H9 (cell line): Measurements from ENCODE around the gene NPAS1. TPM values are rescaled to one million over a fixed set of nuclear protein-coding genes. Genes with fewer than 3 reads are reported as not detected.

ENCODE experiments used
- DNase-seq: peaks from one replicate; pipeline ENCODE4 v3.0.0-alpha.2; 2017
- H2AFZ ChIP-seq: one replicate; pipeline ENCODE4 v1.6.1; 2013; ENCODE audit warnings: mild to moderate bottlenecking, low read length, control low read depth, moderate library complexity
- H2AK5ac ChIP-seq: 2 replicates; pipeline ENCODE4 v1.6.1; 2013; ENCODE audit warnings: low read length, control low read depth, mixed read lengths; ENCODE audit not compliant: insufficient read length
- H2BK120ac ChIP-seq: one replicate; pipeline ENCODE4 v1.6.1; 2013; ENCODE audit warnings: low read depth, mild to moderate bottlenecking, low read length, control low read depth, inconsistent platforms; ENCODE audit not compliant: poor library complexity, severe bottlenecking
- H2BK12ac ChIP-seq: 2 replicates; pipeline ENCODE4 v1.6.1; 2013; ENCODE audit warnings: low read length, control low read depth, mixed read lengths, low read depth; ENCODE audit not compliant: insufficient read length
- H2BK15ac ChIP-seq: 2 replicates; pipeline ENCODE4 v1.6.1; 2013; ENCODE audit warnings: low read depth, low read length, control low read depth
- H2BK20ac ChIP-seq: one replicate; pipeline ENCODE4 v1.6.1; 2013; ENCODE audit warnings: low read depth, mild to moderate bottlenecking, low read length, control low read depth, inconsistent platforms; ENCODE audit not compliant: poor library complexity, severe bottlenecking
- H2BK5ac ChIP-seq: 2 replicates; pipeline ENCODE4 v1.6.1; 2013; ENCODE audit warnings: low read length, control low read depth, mixed read lengths; ENCODE audit not compliant: insufficient read length
- H3K14ac ChIP-seq: 2 replicates; pipeline ENCODE4 v1.6.1; 2013; ENCODE audit warnings: low read length, control low read depth; ENCODE audit not compliant: insufficient read depth
- H3K18ac ChIP-seq: 2 replicates; pipeline ENCODE4 v1.6.1; 2013; ENCODE audit warnings: low read depth, mild to moderate bottlenecking, mixed read lengths, low read length, control low read depth; ENCODE audit not compliant: insufficient read length
- H3K23ac ChIP-seq: 2 replicates; pipeline ENCODE4 v1.6.1; 2013; ENCODE audit warnings: low read length, control low read depth, mixed read lengths, low read depth; ENCODE audit not compliant: insufficient read length
- H3K23me2 ChIP-seq: 2 replicates; pipeline ENCODE4 v1.6.1; 2013; ENCODE audit warnings: low read depth, mild to moderate bottlenecking, mixed read lengths, low read length, control low read depth; ENCODE audit not compliant: insufficient read length, poor library complexity, severe bottlenecking
- H3K27ac ChIP-seq: 2 replicates; pipeline ENCODE4 v1.5.1; 2013; ENCODE audit warnings: low read length, control low read depth, mixed read lengths, low read depth; ENCODE audit not compliant: insufficient read length
- H3K27me3 ChIP-seq: 2 replicates; pipeline ENCODE4 v1.6.1; 2013; ENCODE audit warnings: low read length, control low read depth, inconsistent platforms; ENCODE audit not compliant: insufficient read depth
- H3K4ac ChIP-seq: 2 replicates; pipeline ENCODE4 v1.6.1; 2013; ENCODE audit warnings: low read depth, mild to moderate bottlenecking, control low read depth, inconsistent platforms, low read length, moderate library complexity
- H3K4me1 ChIP-seq: 2 replicates; pipeline ENCODE4 v1.6.1; 2013; ENCODE audit warnings: low read length, control low read depth, inconsistent platforms; ENCODE audit not compliant: insufficient read depth
- H3K4me2 ChIP-seq: 2 replicates; pipeline ENCODE4 v1.6.1; 2013; ENCODE audit warnings: low read length, control low read depth, mixed read lengths; ENCODE audit not compliant: insufficient read length, insufficient read depth
- H3K56ac ChIP-seq: 2 replicates; pipeline ENCODE4 v1.6.1; 2013; ENCODE audit warnings: low read depth, mild to moderate bottlenecking, mixed read lengths, low read length, control low read depth; ENCODE audit not compliant: insufficient read length
- H3K79me1 ChIP-seq: 2 replicates; pipeline ENCODE4 v1.6.1; 2013; ENCODE audit warnings: low read depth, mild to moderate bottlenecking, moderate library complexity, low read length, control low read depth, inconsistent platforms; ENCODE audit not compliant: insufficient read depth, poor library complexity, severe bottlenecking
- H3K79me2 ChIP-seq: 2 replicates; pipeline ENCODE4 v1.6.1; 2013; ENCODE audit warnings: low read length, control low read depth, inconsistent platforms; ENCODE audit not compliant: insufficient read depth
- H3K9ac ChIP-seq: 2 replicates; pipeline ENCODE4 v1.6.1; 2013; ENCODE audit warnings: low read length, control low read depth, mixed read lengths; ENCODE audit not compliant: insufficient read length; ENCODE audit errors: extremely low read depth
- H3K9me3 ChIP-seq: one replicate; pipeline ENCODE4 v1.6.1; 2013; ENCODE audit warnings: low read depth, low read length, inconsistent platforms; ENCODE audit not compliant: control insufficient read depth
- H3T11ph ChIP-seq: one replicate; pipeline ENCODE4 v1.6.1; 2013; ENCODE audit warnings: mild to moderate bottlenecking, low read length, control low read depth, inconsistent platforms
- H4K20me1 ChIP-seq: one replicate; pipeline ENCODE4 v1.6.1; 2013; ENCODE audit not compliant: control insufficient read depth, insufficient read length, insufficient read depth
- H4K5ac ChIP-seq: 2 replicates; pipeline ENCODE4 v1.6.1; 2013; ENCODE audit warnings: low read depth, mild to moderate bottlenecking, mixed read lengths, low read length, control low read depth; ENCODE audit not compliant: insufficient read length
- H4K8ac ChIP-seq: replicated peaks from 2 replicates; pipeline ENCODE4 v1.6.1; 2013; ENCODE audit warnings: low read length, control low read depth, mixed read lengths, low read depth; ENCODE audit not compliant: insufficient read length
- H4K91ac ChIP-seq: 2 replicates; pipeline ENCODE4 v1.6.1; 2013; ENCODE audit warnings: low read depth, mild to moderate bottlenecking, moderate library complexity, mixed read lengths, low read length, control low read depth; ENCODE audit not compliant: insufficient read length
- H3K27ac Mint-ChIP-seq, 3 experiments: 2 replicates in 2 of 3; 3 replicates in 1 of 3; pipeline ENCODE4 v1.8.0; 2020 to 2021; ENCODE audit warnings: mixed read lengths in 3 of 3, mild to moderate bottlenecking in 1 of 3, moderate library complexity in 1 of 3
- H3K27me3 Mint-ChIP-seq: 2 replicates; pipeline ENCODE4 v1.8.0; 2021; ENCODE audit warnings: low read depth, mild to moderate bottlenecking, moderate library complexity, mixed read lengths
- H3K36me3 Mint-ChIP-seq, 3 experiments: 2 replicates in 2 of 3; 3 replicates in 1 of 3; pipeline ENCODE4 v1.8.0; 2020 to 2021; ENCODE audit warnings: low read depth in 3 of 3, mixed read lengths in 3 of 3; ENCODE audit not compliant: insufficient read depth in 1 of 3
- H3K4me1 Mint-ChIP-seq, 2 experiments: 2 replicates each; pipeline ENCODE4 v1.8.0; 2020; ENCODE audit warnings: mixed read lengths in 2 of 2
- H3K4me3 Mint-ChIP-seq, 2 experiments: 2 replicates in 1 of 2; 3 replicates in 1 of 2; pipeline ENCODE4 v1.8.0; 2020 to 2021; ENCODE audit warnings: mild to moderate bottlenecking in 2 of 2, mixed read lengths in 2 of 2, moderate library complexity in 1 of 2
- H3K9me3 Mint-ChIP-seq, 2 experiments: 2 replicates in 1 of 2; 3 replicates in 1 of 2; pipeline ENCODE4 v1.8.0; 2020; ENCODE audit warnings: mild to moderate bottlenecking in 2 of 2, mixed read lengths in 2 of 2, moderate library complexity in 1 of 2
- WGBS: extraction: QIAGEN DNeasy Blood & Tissue Kit; methylation state at CpG from one replicate; pipeline ENCODE4 v1.1.7; 2013; ENCODE audit warnings: missing lambda C conversion rate, low lambda C conversion rate, mixed read lengths; ENCODE audit not compliant: insufficient read length; ENCODE audit errors: extremely low coverage; 5-methylcytosine and 5-hydroxymethylcytosine counted together
- total RNA-seq: library from RNA; stranded (reverse); gene quantifications from 2 replicates; pipeline ENCODE4 v1.2.1, GENCODE V29; 2021
- TF ChIP-seq, protein P1 (sequence below): fragments of 200-600 bp; sonication (generic); conservative IDR thresholded peaks from 3 replicates; pipeline ENCODE4 v1.8.0; 2021; ENCODE audit warnings: antibody characterized with exemption, mild to moderate bottlenecking

The NPAS1 gene
- total RNA-seq, 1 experiment from 2014 or later = 17.8 TPM

DNA sequence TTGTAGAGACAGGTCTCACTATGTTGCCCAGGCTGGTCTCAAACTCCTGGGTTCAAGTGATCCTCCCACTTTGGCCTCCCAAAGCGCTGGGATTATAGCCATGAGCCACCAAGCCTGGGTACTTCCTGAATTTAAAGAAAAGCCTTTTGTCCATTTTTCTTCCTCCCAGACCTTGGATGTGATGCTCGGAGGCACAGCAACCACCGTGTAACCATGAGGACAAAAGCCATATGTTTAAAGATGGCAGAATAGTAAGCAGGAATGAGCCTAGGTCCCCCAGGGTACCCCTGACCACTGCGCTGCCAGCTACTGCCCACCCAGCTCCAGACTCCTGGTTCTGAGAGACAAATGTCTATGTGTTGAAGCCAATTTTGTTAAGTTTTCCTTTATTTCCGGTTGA is 62.9 kb downstream of the NPAS1 start:
- H4K20me1 ChIP-seq = peaks cover 2% of the 10 kb centered on the region
- Mint-ChIP-seq H3K36me3 (peaks cover 37 to 85% (median 83%) of the 10 kb centered on the region in 3 experiments; a peak in 6 of 7 replicates), H3K27ac (no peak overlapping the region), H3K4me3 (no peak overlapping the region), H3K9me3 (no peaks in the 10 kb centered on the region), H3K27me3 (no peaks in the 10 kb centered on the region), H3K4me1 (peaks cover 8% of the 10 kb centered on the region in 2 experiments; a peak in 2 of 4 replicates)
- no peak overlapping the region for H3K14ac ChIP-seq
- no peaks in the 10 kb centered on the region for H3K79me2 ChIP-seq
- no peaks in the 10 kb centered on the region for H3K27me3 ChIP-seq
- H3K4me2 ChIP-seq = no peak overlapping the region
- H3K9me3 ChIP-seq = no peaks in the 10 kb centered on the region
- no peak overlapping the region for H2BK12ac ChIP-seq
- peaks cover 4% of the 10 kb centered on the region; the same call in 1 of the 2 replicates for H3K4me1 ChIP-seq
- TF ChIP-seq, protein P1, sequence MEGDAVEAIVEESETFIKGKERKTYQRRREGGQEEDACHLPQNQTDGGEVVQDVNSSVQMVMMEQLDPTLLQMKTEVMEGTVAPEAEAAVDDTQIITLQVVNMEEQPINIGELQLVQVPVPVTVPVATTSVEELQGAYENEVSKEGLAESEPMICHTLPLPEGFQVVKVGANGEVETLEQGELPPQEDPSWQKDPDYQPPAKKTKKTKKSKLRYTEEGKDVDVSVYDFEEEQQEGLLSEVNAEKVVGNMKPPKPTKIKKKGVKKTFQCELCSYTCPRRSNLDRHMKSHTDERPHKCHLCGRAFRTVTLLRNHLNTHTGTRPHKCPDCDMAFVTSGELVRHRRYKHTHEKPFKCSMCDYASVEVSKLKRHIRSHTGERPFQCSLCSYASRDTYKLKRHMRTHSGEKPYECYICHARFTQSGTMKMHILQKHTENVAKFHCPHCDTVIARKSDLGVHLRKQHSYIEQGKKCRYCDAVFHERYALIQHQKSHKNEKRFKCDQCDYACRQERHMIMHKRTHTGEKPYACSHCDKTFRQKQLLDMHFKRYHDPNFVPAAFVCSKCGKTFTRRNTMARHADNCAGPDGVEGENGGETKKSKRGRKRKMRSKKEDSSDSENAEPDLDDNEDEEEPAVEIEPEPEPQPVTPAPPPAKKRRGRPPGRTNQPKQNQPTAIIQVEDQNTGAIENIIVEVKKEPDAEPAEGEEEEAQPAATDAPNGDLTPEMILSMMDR = no peak
- no peak overlapping the region for H3K4ac ChIP-seq
- no peak overlapping the region for H4K5ac ChIP-seq
- H2BK15ac ChIP-seq = no peak overlapping the region
- H3K56ac ChIP-seq = no peak overlapping the region
- no peak overlapping the region for H3K18ac ChIP-seq
- no peak overlapping the region for H2BK20ac ChIP-seq
- H3T11ph ChIP-seq = no peak overlapping the region
- H3K23me2 ChIP-seq = no peaks in the 10 kb centered on the region
- no peak overlapping the region for H2BK120ac ChIP-seq
- H2AFZ ChIP-seq = no peak overlapping the region
- no peak overlapping the region for H4K8ac ChIP-seq
- H3K79me1 ChIP-seq = no peaks in the 10 kb centered on the region
- H3K27ac ChIP-seq = no peak overlapping the region
- DNase-seq = no peak
- no peak overlapping the region for H3K9ac ChIP-seq
- no peak overlapping the region for H2BK5ac ChIP-seq
- no peak overlapping the region for H2AK5ac ChIP-seq
- H4K91ac ChIP-seq = no peak overlapping the region
- no CpG with 5 or more reads among the region's 5 CpGs for WGBS
- no peak overlapping the region for H3K23ac ChIP-seq
